ENCODE measurements around the gene MRPL12. TPM values are rescaled to one million over a fixed set of nuclear protein-coding genes. Genes with fewer than 3 reads are reported as not detected.
A peak's percentile ranks its signal among the peaks of the same experiment; 100 is the strongest.

MRPL12 gene
- total RNA-seq, 1 experiment from 2014 or later, result 108 TPM

DNA sequence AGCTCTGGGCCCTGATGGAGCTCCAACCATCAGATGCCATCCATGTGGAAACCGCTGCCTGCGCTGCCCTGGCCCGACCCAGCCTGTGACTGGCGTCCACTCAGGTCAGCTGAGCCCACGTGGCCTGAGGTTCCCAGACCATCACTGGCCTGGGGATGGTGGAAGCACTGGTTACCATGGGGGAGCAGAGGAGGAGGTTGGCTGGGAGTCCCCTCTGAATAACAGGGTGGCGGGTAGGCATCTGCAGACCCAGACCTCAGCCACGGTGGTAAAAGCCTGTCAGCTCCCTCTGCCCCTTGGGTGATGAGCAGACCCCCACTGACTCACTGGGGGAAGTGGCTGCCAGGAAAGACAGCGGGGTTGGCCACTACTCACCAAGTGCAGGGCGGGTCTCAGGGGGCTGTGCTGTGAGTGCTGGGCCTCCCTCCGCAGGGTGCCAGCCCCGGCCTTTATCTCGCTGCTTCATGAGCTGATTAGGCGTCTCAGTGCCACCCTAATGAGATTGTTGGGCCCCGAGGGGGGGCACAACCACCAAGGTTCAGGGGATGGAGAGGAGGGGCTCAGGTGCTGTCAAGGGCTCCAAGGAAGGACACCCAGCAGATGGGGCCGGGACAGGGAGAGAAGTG, 46.9 kb upstream of the MRPL12 start, which contains the start of gene PDE6G:
Gene PDE6G, minus strand, starts transcription at position 425 of the 626 bp plus-strand sequence. CDS start 3,237 bp downstream, outside the sequence.
- no peak within 1 kb of the TSS for H2AFZ ChIP-seq (ENCODE audit: low read length)

DNA sequence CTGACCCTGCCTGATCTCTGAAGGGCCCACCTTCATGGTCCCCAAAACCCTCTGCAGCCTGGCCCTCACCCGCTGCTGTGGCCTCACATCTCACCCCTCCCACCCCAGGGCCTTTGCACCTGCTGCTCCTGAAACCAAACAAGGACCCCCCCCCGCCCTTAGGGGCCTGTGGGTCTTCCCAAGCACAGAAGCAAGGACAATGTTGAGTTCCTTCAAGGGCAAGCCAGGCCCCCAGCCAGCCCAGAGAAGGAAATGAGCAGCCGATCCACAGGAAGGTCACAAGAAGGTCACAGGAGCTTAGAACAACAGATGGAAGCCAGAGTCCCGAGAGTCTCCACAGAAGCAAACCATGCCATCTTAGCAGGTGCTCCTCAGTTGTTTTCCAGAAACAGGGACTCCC, 46.3 kb upstream of the MRPL12 start:
- no peak overlapping the region for H3K27ac ChIP-seq (ENCODE audit: low read length)
- no peak overlapping the region for H3K4me2 ChIP-seq (ENCODE audit: low read length)
- H3K9me3 ChIP-seq (ENCODE audit: low read length), result no peaks in the 10 kb centered on the region
- TF ChIP-seq EZH2 (IDR thresholded peaks at IDR 0.05; ENCODE audit: low read length, unreplicated experiment) (no peak), EZH2phosphoT487 (IDR thresholded peaks at IDR 0.05; ENCODE audit: borderline replicate concordance, low read length) (no peak), CTCF (conservative IDR thresholded peaks at IDR 0.05; ENCODE audit: low read depth, low read length) (no peak)
- no peak for DNase-seq
- H4K20me1 ChIP-seq (ENCODE audit: low read length), result no peaks in the 10 kb centered on the region
- H3K4me3 ChIP-seq (ENCODE audit: low read length), result no peak overlapping the region
- no peaks in the 10 kb centered on the region for H3F3A ChIP-seq (ENCODE audit: low read length, unreplicated experiment)
- ATAC-seq, result no peak
- BruUV-seq (replicated peaks), result no TSS peak
- H3K36me3 ChIP-seq (ENCODE audit: low read depth, low read length), result no peaks in the 10 kb centered on the region
- peaks cover 13% of the 10 kb centered on the region for H3K4me1 ChIP-seq (ENCODE audit: insufficient read depth, low read length)
- no peak overlapping the region for H2AFZ ChIP-seq (ENCODE audit: low read length)
- H3K9me2 ChIP-seq (replicated peaks; ENCODE audit: low read length), result no peaks in the 10 kb centered on the region
- H3K27me3 ChIP-seq (ENCODE audit: low read length), result no peaks in the 10 kb centered on the region
- no peak overlapping the region for H3K9ac ChIP-seq (ENCODE audit: low read length)
- no peaks in the 10 kb centered on the region for H3K79me2 ChIP-seq (ENCODE audit: low read length)
- ChIA-PET POLR2A (ENCODE audit: unreplicated experiment) (no interaction called here), CTCF (no interaction called here)
- intact Hi-C loops (cut with micrococcal nuclease), result no loop called here

More for the DNA sequence above, 46.9 kb upstream of the MRPL12 start, which contains the start of gene PDE6G:
- ATAC-seq (no peak), DNase-seq (no peak)
- no peak within 1 kb of the TSS for H3K27ac ChIP-seq (ENCODE audit: low read length)
- no peak within 1 kb of the TSS for H3K4me2 ChIP-seq (ENCODE audit: low read length)
- no peaks in the 10 kb centered on the region for H3K9me2 ChIP-seq (replicated peaks; ENCODE audit: low read length)
- no peaks in the 10 kb centered on the region for H4K20me1 ChIP-seq (ENCODE audit: low read length)
- BruUV-seq (replicated peaks), result no TSS peak
- H3K79me2 ChIP-seq (ENCODE audit: low read length), result no peaks in the 10 kb centered on the region
- ChIA-PET POLR2A (ENCODE audit: unreplicated experiment) (no interaction called here), CTCF (no interaction called here)
- H3K4me3 ChIP-seq (ENCODE audit: low read length), result no peak within 1 kb of the TSS
- peaks cover 19% of the 10 kb centered on the region for H3K4me1 ChIP-seq (ENCODE audit: insufficient read depth, low read length)
- TF ChIP-seq EZH2phosphoT487 (IDR thresholded peaks at IDR 0.05; ENCODE audit: borderline replicate concordance, low read length) (no peak), CTCF (conservative IDR thresholded peaks at IDR 0.05; ENCODE audit: low read depth, low read length) (no peak), EZH2 (IDR thresholded peaks at IDR 0.05; ENCODE audit: low read length, unreplicated experiment) (no peak)
- no peak within 1 kb of the TSS for H3K9ac ChIP-seq (ENCODE audit: low read length)
- no peaks in the 10 kb centered on the region for H3K27me3 ChIP-seq (ENCODE audit: low read length)
- H3K9me3 ChIP-seq (ENCODE audit: low read length), result no peaks in the 10 kb centered on the region
- intact Hi-C loops (cut with micrococcal nuclease), result no loop called here
- H3K36me3 ChIP-seq (ENCODE audit: low read depth, low read length), result no peaks in the 10 kb centered on the region
- H3F3A ChIP-seq (ENCODE audit: low read length, unreplicated experiment), result no peaks in the 10 kb centered on the region

DNA sequence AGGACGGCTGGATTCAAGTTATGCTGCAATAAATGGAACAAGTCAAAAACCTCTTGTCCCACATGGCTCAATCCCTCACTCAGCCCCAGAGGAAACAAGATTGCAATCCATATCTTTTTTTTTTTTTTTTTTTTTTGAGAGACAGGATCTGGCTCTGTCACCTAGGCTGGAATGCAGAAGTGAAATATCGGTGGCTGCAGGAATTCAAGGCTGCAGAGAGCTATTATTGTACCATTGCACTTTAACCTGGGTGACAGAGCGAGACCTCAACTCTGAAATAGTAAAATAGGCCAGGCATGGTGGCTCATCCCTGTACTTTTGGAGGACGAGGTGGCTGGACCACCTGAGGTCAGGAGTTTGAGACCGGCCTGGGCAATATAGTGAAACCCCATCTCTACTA, 44.1 kb upstream of the MRPL12 start:
- CTCF ChIA-PET, result no interaction called here
- Histone ChIP-seq H3K9me2 (replicated peaks; ENCODE audit: low read length) (no peaks in the 10 kb centered on the region), H2AFZ (ENCODE audit: low read length) (no peak overlapping the region), H3K4me2 (ENCODE audit: low read length) (peak overlapping the region; percentile 76), H3K4me3 (ENCODE audit: low read length) (no peak overlapping the region; the same call in 1 of the 2 replicates), H3F3A (ENCODE audit: low read length, unreplicated experiment) (no peaks in the 10 kb centered on the region), H3K9ac (ENCODE audit: low read length) (no peak overlapping the region), H4K20me1 (ENCODE audit: low read length) (no peaks in the 10 kb centered on the region), H3K27me3 (ENCODE audit: low read length) (no peaks in the 10 kb centered on the region), H3K36me3 (ENCODE audit: low read depth, low read length) (no peaks in the 10 kb centered on the region), H3K4me1 (ENCODE audit: insufficient read depth, low read length) (peaks cover 17% of the 10 kb centered on the region), H3K79me2 (ENCODE audit: low read length) (no peaks in the 10 kb centered on the region), H3K27ac (ENCODE audit: low read length) (peak overlapping the region; percentile 25; the same call in 1 of the 2 replicates), H3K9me3 (ENCODE audit: low read length) (no peaks in the 10 kb centered on the region)
- DNase-seq, result no peak
- TF ChIP-seq EZH2 (IDR thresholded peaks at IDR 0.05; ENCODE audit: low read length, unreplicated experiment), result no peak
- TF ChIP-seq EZH2phosphoT487 (IDR thresholded peaks at IDR 0.05; ENCODE audit: borderline replicate concordance, low read length), result no peak
- no peak for TF ChIP-seq CTCF (conservative IDR thresholded peaks at IDR 0.05; ENCODE audit: low read depth, low read length)
- BruUV-seq (replicated peaks), result no TSS peak
- intact Hi-C loops (cut with micrococcal nuclease), result no loop called here
- no peak for ATAC-seq
- POLR2A ChIA-PET (ENCODE audit: unreplicated experiment), result no interaction called here

Measured in PC-3 (cell line).